Measurements from ENCODE around the gene C16orf54.
"Not testable (repeated sequence)": the region's sequence is repeated elsewhere in the genome, so short reads cannot be mapped to it uniquely, and the experiment has no call there.

Gene C16orf54

GRCh38 chr16:29745853-29746345 lies at the start of gene C16orf54:
Gene C16orf54, minus strand, starts transcription at chr16:29745990. Its CDS starts 1,039 bp downstream, at chr16:29744951.
- no peak for DNase-seq

- no peak for DNase-seq
These were observed 48.5 kb upstream of the C16orf54 start for GRCh38 chr16:29794231-29794710.

DNA sequence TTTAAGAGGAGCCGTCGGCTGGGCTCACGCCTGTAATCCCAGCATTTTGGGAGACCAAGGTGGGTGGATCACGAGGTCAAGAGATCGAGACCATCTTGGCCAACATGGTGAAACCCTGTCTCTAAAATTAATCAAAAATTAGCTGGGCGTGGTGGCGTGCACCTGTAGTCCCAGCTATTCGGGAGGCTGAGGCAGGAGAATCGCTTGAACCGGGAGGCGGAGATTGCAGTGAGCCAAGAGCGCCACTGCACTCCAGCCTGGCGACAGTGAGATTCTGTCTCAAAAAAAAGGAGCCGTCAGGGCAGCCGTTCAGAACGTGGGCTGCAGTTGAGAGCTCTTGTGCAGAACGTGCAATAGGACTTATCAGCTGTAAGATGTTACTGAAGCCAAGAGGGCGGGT lies 47.4 kb upstream of the C16orf54 start:
- not testable (repeated sequence) for DNase-seq

GRCh38 chr16:29791845-29792807 lies 46.3 kb upstream of the C16orf54 start:
- no peak for DNase-seq

- DNase-seq: peak in 1 of 2 experiments; percentile 52
These were observed 45.4 kb upstream of the C16orf54 start for GRCh38 chr16:29790949-29791844.

DNA sequence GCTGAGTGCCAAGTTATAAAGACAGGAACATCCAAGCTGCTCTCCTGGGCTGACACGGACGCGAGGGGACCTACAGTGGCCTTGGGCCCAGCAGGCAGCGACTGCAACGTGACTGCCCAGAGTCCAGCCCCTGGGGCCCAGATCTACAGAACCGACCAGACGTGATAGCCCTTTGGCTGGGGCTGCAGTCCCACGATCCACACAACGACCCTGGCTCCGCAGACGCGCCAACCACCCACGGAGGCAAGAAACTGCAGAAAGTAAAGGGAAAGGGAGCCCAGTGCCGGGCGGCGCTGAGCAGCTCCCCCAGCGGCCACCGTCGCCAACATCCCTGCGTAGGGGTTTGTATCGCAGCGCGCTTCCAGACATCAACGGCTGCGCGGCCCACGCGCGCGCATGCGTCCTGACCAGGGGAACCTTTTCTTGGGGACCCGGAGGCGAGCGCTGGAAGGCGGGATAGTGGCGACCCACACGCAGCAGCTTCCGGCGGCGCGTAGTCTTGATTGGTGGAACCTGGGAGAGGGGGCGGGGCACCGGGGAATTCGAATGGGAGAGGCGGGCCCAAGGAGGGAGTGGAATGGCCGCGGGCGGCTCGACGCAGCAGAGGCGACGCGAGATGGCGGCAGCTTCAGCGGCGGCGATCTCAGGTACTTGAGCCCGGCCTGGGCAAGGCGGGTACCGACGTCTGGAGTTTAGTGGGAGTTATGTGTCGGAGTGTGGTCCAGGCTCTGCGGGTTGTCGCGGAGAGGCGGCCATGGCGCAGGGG lies 44.6 kb upstream of the C16orf54 start, which contains the start of gene KIF22:
Gene KIF22, plus strand, starts transcription at position 569 of the 766 bp plus-strand sequence. Its CDS starts 9 bp downstream, at position 578.
- DNase-seq: peak; percentile 99

DNA sequence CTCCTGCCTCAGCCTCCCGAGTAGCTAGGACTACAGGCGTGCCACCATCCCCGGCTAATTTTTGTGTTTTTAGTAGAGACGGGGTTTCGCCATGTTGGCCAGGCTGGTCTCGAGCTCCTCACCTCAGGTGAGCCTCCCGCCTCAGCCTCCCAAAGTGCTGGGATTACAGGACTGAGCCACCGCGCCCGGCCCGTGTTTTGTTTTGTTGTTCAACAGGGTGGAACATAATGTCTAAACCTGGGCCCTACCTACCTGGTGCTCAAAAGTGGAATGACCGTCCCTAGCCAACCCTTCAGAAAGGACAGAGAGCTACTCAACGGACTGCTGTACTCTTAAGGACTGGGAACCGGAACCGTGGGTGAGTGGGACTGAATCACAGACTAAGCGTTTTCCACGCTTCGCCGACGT lies 44.0 kb upstream of the C16orf54 start:
- DNase-seq: no peak

DNA sequence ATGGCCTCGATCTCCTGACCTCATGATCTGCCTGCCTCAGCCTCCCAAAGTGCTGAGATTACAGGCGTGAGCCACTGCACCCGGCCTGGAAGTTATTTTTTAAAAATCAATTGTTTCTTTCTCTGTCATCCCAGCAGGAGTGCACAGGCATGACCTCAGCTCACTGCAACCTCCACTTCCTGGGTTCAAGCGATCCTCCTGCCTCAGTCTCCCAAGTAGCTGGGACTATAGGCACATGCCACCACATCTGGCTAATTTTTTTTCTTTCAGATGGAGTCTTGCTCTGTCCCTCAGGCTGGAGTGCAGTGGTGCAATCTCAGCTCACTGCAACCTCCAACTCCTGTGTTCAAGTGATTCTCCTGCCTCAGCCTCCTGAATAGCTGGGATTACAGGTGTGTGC lies 41.4 kb upstream of the C16orf54 start:
- not testable (repeated sequence) for DNase-seq

DNA sequence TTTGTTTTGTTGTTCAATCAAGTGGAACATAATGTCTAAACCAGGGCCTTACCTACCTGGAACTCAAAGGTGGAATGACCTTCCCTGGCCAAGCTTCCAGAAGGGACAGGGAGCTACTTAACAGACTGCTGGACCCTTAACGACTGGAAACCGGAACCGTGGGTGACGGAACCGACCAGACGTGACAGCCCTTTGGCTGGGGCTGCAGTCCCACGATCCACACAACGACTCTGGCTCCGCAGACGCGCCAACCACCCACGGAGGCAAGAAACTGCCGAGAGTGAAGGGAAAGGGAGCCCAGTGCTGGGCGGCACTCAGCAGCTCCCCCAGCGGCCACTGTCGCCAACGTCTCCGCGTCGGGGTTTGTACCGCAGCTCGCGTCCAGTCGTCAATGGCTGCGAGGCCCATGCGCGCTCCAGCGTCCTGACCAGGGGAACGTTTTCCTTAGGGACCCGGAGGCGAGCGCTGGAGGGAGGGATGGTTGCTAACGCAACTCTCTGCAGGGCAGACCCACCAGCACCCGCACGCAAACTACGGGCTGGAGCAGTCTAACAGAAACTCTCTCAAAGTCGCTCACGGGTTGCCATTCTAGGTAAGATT lies 39.2 kb upstream of the C16orf54 start:
- no peak for DNase-seq

DNA sequence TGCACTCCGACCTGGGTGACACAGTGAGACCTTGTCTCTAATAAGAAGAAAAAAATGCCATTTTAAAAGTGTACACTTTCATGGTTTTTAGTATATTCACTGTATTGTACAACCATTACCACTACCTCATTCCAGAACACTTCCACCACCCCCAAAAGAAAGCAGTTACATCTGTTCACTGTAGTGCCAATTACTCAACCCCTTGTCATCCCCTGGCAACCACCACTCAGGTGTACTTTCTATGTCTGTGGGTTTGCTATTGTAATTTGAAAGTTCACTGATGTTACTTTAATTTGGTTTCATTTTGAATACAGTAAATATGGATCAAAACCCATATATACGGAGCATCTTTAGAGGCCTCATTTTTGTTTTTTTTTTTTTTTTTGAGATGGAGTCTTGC lies 38.4 kb upstream of the C16orf54 start:
- no peak for DNase-seq

GRCh38 chr16:29783094-29783953 lies 37.5 kb upstream of the C16orf54 start:
- not testable (repeated sequence) for DNase-seq

- no peak for DNase-seq
These were observed 33.7 kb upstream of the C16orf54 start for GRCh38 chr16:29779474-29779873.

GRCh38 chr16:29777576-29778350 lies 32.0 kb upstream of the C16orf54 start, which contains the start of gene ZG16:
Gene ZG16, plus strand, starts transcription at chr16:29778256. Its CDS starts 1,011 bp downstream, at chr16:29779267.
- no peak for DNase-seq

DNA sequence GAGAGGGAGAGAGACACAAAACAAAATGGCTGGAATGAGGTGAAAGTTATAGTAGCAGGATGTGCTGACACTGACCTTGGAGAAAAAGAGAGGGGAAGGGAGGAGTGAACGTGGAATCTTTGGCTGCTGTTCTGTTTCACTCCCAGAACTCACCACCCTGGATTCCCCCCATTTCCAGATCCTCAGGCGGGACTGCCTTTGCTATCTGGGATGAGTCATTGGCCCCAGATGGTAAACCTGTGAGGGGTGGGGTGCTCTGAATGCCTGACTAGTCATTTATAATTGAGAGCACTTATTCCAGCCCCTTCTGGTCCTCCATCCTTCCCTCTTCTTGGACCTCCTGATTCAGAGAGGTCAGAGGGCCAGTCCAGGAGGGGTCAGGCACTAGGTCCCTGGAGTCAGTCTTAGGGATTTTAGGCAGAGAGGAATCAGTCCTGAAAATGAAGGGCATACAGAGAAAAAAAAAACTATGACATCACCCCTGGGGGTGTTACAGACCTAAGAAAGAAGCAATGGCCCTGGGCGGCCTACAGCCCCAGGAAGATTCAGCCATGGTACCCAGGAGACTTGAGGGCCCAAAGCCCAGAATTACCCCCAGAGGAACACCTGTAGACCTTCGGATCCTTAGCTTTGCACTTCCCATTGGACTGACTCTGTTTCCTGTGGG lies 30.1 kb upstream of the C16orf54 start:
- DNase-seq: peak; percentile 21 to 59

DNA sequence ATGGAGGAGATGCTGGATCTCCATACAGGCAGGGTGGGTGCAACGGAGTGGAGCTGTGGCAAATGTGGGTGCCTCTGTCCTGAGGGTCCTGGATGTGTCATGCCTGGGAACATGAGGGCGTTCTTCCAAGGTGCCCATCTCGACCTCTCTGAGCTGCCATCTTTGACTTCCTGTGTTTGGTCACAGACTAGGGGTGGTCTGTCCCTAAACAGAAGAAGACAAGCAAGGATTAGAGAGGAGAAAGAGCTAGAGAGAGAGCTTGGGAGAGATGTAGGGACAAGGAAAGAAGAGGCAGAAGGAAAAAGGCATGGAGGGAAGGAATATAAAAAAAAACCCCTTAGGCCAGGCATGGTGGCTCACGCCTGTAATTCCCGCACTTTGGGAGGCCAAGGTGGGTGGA lies 28.9 kb upstream of the C16orf54 start:
- no peak for DNase-seq

DNA sequence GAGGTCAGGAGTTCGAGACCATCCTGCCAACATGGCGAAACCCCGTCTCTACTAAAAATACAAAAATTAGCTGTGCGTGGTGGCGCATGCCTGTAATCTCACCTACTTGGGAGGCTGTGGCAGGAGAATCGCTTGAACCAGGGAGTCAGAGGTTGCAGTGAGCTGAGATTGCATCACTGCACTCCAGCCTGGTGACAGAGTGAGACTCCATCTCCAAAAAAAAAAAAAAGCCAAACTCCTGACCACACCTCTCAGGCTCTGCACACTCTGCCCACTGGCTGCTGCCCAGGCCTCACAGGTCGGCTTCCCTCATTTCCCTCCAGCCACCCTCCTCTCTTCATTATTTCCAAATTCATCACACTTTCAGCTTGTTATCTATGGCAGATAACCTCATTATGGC lies 26.5 kb upstream of the C16orf54 start:
- not testable (repeated sequence) for DNase-seq

DNA sequence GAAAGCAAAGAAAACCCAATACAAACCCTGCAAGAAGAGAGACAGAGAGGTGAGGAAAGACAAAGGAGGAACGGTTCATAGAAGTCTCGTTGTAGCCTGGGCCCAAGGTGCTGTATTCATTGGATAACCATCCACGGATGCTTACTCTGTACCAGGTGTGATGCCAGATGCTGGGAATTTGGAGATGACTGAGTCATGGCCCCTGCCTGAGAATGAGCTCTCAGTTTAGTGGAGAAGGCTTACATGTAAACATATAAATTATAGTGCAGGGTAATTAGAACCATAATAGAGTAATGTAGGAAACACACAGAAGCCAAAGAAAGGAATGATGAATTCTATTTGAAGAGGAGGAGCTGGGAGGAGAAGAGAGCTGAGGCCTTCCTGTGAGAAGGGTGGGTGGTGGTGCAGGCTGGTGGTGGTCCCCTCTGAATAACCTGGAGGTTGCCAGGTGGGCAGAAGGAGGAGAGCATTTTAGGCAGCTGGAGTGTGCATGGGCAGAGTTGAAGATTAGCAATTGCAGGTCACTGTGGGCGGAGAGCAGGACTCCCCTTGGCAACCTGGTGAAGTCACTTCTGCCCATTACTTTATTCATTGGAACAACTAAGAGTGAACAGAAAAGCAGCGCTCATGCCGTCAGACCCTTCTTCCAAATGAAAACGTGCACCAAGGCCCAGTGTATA lies 24.6 kb upstream of the C16orf54 start:
- DNase-seq: peak in 1 of 2 experiments; percentile 12

- no peak for DNase-seq
These were observed 23.7 kb upstream of the C16orf54 start for GRCh38 chr16:29769507-29769906.

GRCh38 chr16:29767062-29767461 lies 21.3 kb upstream of the C16orf54 start:
- DNase-seq: no peak

All from NCI-H524 (cell line).